SU-DHL-6 (cell line): ENCODE measurements around the gene SYNGR1.

ENCODE experiments used
- H2AFZ ChIP-seq: fragments of 200-600 bp; sonication (generic); 2 replicates; pipeline ENCODE4 v1.6.1; 2014; ENCODE audit warnings: low read depth, mild to moderate bottlenecking, moderate library complexity, mixed read lengths, antibody characterized with exemption, low read length; ENCODE audit not compliant: severe bottlenecking
- H3F3A ChIP-seq: fragments of 200-600 bp; shearing (Covaris generic); 2 replicates; pipeline ENCODE4 v1.6.0; 2016; ENCODE audit warnings: antibody characterized with exemption, mild to moderate bottlenecking; ENCODE audit not compliant: insufficient read depth
- H3K27ac ChIP-seq: fragments of 200-600 bp; sonication (generic); 2 replicates; pipeline ENCODE4 v1.5.1; 2016; ENCODE audit warnings: low read depth, mild to moderate bottlenecking, low read length, moderate library complexity, mixed read lengths
- H3K27me3 ChIP-seq: fragments of 200-600 bp; sonication (generic), shearing (Covaris generic); 2 replicates; pipeline ENCODE4 v1.6.0; 2014; ENCODE audit warnings: mild to moderate bottlenecking, low read length
- H3K36me3 ChIP-seq: fragments of 200-600 bp; sonication (generic); 2 replicates; pipeline ENCODE4 v1.6.1; 2014; ENCODE audit warnings: mild to moderate bottlenecking, low read length, mixed read lengths
- H3K4me2 ChIP-seq: fragments of 300-600, 200-600 bp; shearing (Covaris generic), sonication (generic); 2 replicates; pipeline ENCODE4 v1.6.0; 2014; ENCODE audit warnings: low read length, low read depth, mild to moderate bottlenecking; ENCODE audit not compliant: poor library complexity, severe bottlenecking
- H3K4me3 ChIP-seq: fragments of 200-600 bp; sonication (generic); 2 replicates; pipeline ENCODE4 v1.5.1; 2014; ENCODE audit warnings: antibody characterized with exemption, low read length, mild to moderate bottlenecking, mixed read lengths; ENCODE audit not compliant: insufficient read depth, poor library complexity, severe bottlenecking
- H3K79me2 ChIP-seq: fragments of 200-600 bp; sonication (generic); 2 replicates; pipeline ENCODE4 v1.6.1; 2014; ENCODE audit warnings: mild to moderate bottlenecking, low read length, moderate library complexity; ENCODE audit not compliant: insufficient read depth
- H3K9ac ChIP-seq: fragments of 200-600 bp; sonication (generic); 2 replicates; pipeline ENCODE4 v1.7.0; 2014; ENCODE audit warnings: mild to moderate bottlenecking, low read length
- H3K9me2 ChIP-seq: fragments of 200-600 bp; sonication (generic); replicated peaks from 2 replicates; pipeline ENCODE4 v1.6.1; 2014; ENCODE audit warnings: low read length; ENCODE audit not compliant: insufficient read depth
- H3K9me3 ChIP-seq: fragments of 200-600 bp; sonication (generic); 2 replicates; pipeline ENCODE4 v1.6.1; 2014; ENCODE audit warnings: low read length, mixed read lengths; ENCODE audit not compliant: insufficient read depth
- H4K20me1 ChIP-seq: fragments of 200-600 bp; sonication (generic); 2 replicates; pipeline ENCODE4 v1.6.1; 2014; ENCODE audit warnings: low read depth, mild to moderate bottlenecking, antibody characterized with exemption, low read length, moderate library complexity, mixed read lengths
- EZH2phosphoT487 ChIP-seq: fragments of 200-600 bp; sonication (generic), shearing (Covaris generic); conservative IDR thresholded peaks from 2 replicates; pipeline ENCODE4 v1.6.1; 2018; ENCODE audit warnings: mild to moderate bottlenecking, antibody characterized with exemption, low read length, moderate library complexity, mixed read lengths
- TF ChIP-seq, protein P1 (sequence below): fragments of 200-600 bp; sonication (generic); IDR thresholded peaks from one replicate; pipeline ENCODE4 v1.5.1; 2017; ENCODE audit warnings: antibody characterized with exemption, mild to moderate bottlenecking, low read length, moderate library complexity; ENCODE audit not compliant: insufficient read depth, poor library complexity, severe bottlenecking

Gene SYNGR1

DNA sequence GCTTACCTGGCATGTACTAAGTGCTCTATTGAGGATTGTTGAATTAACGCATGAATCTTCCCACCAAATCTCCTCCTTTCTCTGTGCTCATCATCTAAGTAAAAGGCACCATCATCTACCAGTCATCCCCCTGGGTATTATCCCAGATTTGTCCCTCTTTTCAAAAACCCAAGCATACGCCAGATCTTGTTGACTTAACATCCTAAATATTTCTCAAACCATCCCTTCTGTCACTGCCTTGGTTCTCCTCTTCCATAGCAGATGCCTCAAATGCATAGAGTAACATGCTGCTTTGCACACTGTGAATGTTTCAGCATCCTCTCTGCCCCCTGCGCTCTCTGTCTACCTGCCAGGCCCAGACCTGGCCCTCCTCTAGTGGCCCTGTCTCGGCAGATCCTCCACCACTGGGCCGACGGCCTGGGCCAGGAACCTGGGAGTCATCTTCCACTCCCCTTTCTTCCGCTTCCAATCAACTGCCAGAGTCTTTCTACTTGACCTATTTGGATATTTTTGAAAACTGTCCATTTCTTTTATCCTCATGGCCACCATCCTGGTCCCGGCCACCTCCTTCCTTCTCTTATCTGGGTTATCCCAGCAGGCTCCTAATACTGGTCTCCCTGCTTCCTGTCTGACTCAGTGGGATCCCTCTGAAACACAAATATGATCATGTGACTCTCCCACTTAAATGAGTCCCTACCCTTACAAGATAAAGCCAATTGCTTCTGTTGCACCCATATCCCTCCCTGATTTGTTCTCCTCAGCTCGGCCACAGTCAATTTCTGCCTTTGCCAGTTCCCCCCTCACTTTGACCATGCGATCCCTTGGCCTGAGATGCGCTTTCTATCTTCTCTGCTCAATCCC lies 46.4 kb downstream of the SYNGR1 start:
- TF ChIP-seq, protein P1, sequence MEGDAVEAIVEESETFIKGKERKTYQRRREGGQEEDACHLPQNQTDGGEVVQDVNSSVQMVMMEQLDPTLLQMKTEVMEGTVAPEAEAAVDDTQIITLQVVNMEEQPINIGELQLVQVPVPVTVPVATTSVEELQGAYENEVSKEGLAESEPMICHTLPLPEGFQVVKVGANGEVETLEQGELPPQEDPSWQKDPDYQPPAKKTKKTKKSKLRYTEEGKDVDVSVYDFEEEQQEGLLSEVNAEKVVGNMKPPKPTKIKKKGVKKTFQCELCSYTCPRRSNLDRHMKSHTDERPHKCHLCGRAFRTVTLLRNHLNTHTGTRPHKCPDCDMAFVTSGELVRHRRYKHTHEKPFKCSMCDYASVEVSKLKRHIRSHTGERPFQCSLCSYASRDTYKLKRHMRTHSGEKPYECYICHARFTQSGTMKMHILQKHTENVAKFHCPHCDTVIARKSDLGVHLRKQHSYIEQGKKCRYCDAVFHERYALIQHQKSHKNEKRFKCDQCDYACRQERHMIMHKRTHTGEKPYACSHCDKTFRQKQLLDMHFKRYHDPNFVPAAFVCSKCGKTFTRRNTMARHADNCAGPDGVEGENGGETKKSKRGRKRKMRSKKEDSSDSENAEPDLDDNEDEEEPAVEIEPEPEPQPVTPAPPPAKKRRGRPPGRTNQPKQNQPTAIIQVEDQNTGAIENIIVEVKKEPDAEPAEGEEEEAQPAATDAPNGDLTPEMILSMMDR, result no peak
- TF ChIP-seq EZH2phosphoT487, result no peak
- H4K20me1 ChIP-seq, result no peaks in the 10 kb centered on the region
- H3K27ac ChIP-seq, result no peak overlapping the region
- no peaks in the 10 kb centered on the region for H3K27me3 ChIP-seq
- H3K36me3 ChIP-seq, result no peaks in the 10 kb centered on the region
- no peak overlapping the region for H3K9ac ChIP-seq
- no peaks in the 10 kb centered on the region for H3K9me2 ChIP-seq
- H3K9me3 ChIP-seq, result no peaks in the 10 kb centered on the region
- no peak overlapping the region for H3K4me3 ChIP-seq
- peaks cover 11% of the 10 kb centered on the region for H3K79me2 ChIP-seq
- H2AFZ ChIP-seq, result no peak overlapping the region
- H3F3A ChIP-seq, result no peaks in the 10 kb centered on the region
- no peak overlapping the region for H3K4me2 ChIP-seq

DNA sequence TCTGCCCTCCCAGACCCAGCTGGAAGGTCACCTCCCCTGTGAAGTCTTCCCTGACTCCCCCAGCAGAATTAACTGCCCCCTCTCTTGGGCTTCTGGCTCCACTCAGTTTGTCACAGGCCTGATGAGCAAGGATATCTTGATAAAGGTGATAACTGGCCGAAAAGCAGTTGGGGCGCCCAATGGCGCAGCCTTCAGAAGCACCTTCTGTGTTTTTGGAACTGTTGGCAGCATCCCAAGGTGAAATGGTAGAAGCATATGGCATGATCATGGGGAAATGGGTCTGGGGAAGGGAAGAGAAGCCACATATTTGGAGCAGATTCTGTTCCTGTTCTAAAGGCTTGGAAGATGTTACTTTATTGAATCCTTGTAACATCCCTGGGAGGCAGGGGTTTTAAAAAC lies 47.0 kb downstream of the SYNGR1 start:
- peaks cover 18% of the 10 kb centered on the region for H3K79me2 ChIP-seq
- H2AFZ ChIP-seq, result no peak overlapping the region
- H3K9me2 ChIP-seq, result no peaks in the 10 kb centered on the region
- no peaks in the 10 kb centered on the region for H4K20me1 ChIP-seq
- H3K4me2 ChIP-seq, result no peak overlapping the region
- no peak overlapping the region for H3K4me3 ChIP-seq
- H3K36me3 ChIP-seq, result no peaks in the 10 kb centered on the region
- no peak overlapping the region for H3K9ac ChIP-seq
- no peaks in the 10 kb centered on the region for H3K9me3 ChIP-seq
- H3F3A ChIP-seq, result no peaks in the 10 kb centered on the region
- no peak for TF ChIP-seq EZH2phosphoT487
- TF ChIP-seq, protein P1, result no peak
- no peak overlapping the region for H3K27ac ChIP-seq
- H3K27me3 ChIP-seq, result no peaks in the 10 kb centered on the region

DNA sequence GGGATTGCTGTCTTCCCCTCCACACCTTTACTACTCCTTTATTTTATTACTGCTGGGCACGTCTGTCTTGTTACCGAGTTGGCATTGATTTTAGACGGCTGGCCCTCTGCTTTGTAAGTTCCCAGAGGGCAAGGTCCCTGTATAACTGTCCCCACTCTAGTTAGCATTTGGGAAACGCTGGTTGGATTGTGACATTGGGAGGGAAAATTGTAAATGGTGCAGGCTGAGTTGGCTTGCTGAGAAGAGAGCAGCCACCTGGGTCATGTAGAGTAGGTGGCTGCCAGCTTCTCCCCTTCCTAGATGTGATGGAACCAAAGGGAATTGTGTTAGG lies 51.5 kb downstream of the SYNGR1 start:
- H3K9ac ChIP-seq, result no peak overlapping the region
- H3K4me3 ChIP-seq, result no peak overlapping the region
- H3K27me3 ChIP-seq, result no peaks in the 10 kb centered on the region
- H3K79me2 ChIP-seq, result peaks cover 32% of the 10 kb centered on the region
- no peaks in the 10 kb centered on the region for H3K9me3 ChIP-seq
- no peak for TF ChIP-seq EZH2phosphoT487
- TF ChIP-seq, protein P1, result no peak
- no peaks in the 10 kb centered on the region for H3F3A ChIP-seq
- no peak overlapping the region for H3K27ac ChIP-seq
- no peaks in the 10 kb centered on the region for H3K36me3 ChIP-seq
- H2AFZ ChIP-seq, result no peak overlapping the region
- no peaks in the 10 kb centered on the region for H3K9me2 ChIP-seq
- H4K20me1 ChIP-seq, result no peaks in the 10 kb centered on the region
- peak overlapping the region; percentile 87 for H3K4me2 ChIP-seq
